Measurements from ENCODE around the gene CNTN4. TPM values are rescaled to one million over a fixed set of nuclear protein-coding genes. Genes with fewer than 3 reads are reported as not detected.

CNTN4 gene
- total RNA-seq, 1 donor: under 0.01 TPM

- H3K9me3 ChIP-seq (ENCODE audit: low read depth, low read length): peaks cover 2% of the 10 kb centered on the region
- no peak overlapping the region for H3K27ac ChIP-seq (ENCODE audit: low read depth, low read length)
- H3K4me2 ChIP-seq (ENCODE audit: insufficient read depth, low read length): no peak overlapping the region
- H3K36me3 ChIP-seq (ENCODE audit: insufficient read depth, low read length): no peaks in the 10 kb centered on the region
- no peak overlapping the region for H3K4me3 ChIP-seq (ENCODE audit: insufficient read depth, low read length)
- H3K4me1 ChIP-seq (ENCODE audit: insufficient read depth, low read length): no peaks in the 10 kb centered on the region
- no peak for TF ChIP-seq CTCF (IDR thresholded peaks at IDR 0.05; ENCODE audit: extremely low read depth, low read depth, low read length)
- no peaks in the 10 kb centered on the region for H3K27me3 ChIP-seq (ENCODE audit: insufficient read depth, low read length)
- H2AFZ ChIP-seq (ENCODE audit: low read length): no peak overlapping the region
- DNase-seq (ENCODE audit: insufficient read length, low spot score, missing footprints): no peak
- no peaks in the 10 kb centered on the region for H4K20me1 ChIP-seq (ENCODE audit: insufficient read depth, low read length)
- H3K79me2 ChIP-seq (ENCODE audit: insufficient read depth, low read length): no peaks in the 10 kb centered on the region
Observed at GRCh38 chr3:2944628-2945027, 846.0 kb downstream of the CNTN4 start.

- DNase-seq (ENCODE audit: insufficient read length, low spot score, missing footprints): no peak
- Histone ChIP-seq H2AFZ (ENCODE audit: low read length) (no peak overlapping the region), H3K79me2 (ENCODE audit: insufficient read depth, low read length) (no peaks in the 10 kb centered on the region), H3K27ac (ENCODE audit: low read depth, low read length) (no peak overlapping the region), H3K36me3 (ENCODE audit: insufficient read depth, low read length) (no peaks in the 10 kb centered on the region), H3K4me2 (ENCODE audit: insufficient read depth, low read length) (no peak overlapping the region), H3K4me3 (ENCODE audit: insufficient read depth, low read length) (no peak overlapping the region), H3K4me1 (ENCODE audit: insufficient read depth, low read length) (no peaks in the 10 kb centered on the region), H4K20me1 (ENCODE audit: insufficient read depth, low read length) (no peaks in the 10 kb centered on the region), H3K9me3 (ENCODE audit: low read depth, low read length) (peaks cover 2% of the 10 kb centered on the region), H3K27me3 (ENCODE audit: insufficient read depth, low read length) (no peaks in the 10 kb centered on the region)
- TF ChIP-seq CTCF (IDR thresholded peaks at IDR 0.05; ENCODE audit: extremely low read depth, low read depth, low read length): no peak
Observed at GRCh38 chr3:2945121-2945520, 846.5 kb downstream of the CNTN4 start.

- Histone ChIP-seq H3K9me3 (ENCODE audit: low read depth, low read length) (no peaks in the 10 kb centered on the region), H2AFZ (ENCODE audit: low read length) (no peak overlapping the region), H3K4me2 (ENCODE audit: insufficient read depth, low read length) (no peak overlapping the region), H3K79me2 (ENCODE audit: insufficient read depth, low read length) (no peaks in the 10 kb centered on the region), H3K27me3 (ENCODE audit: insufficient read depth, low read length) (no peaks in the 10 kb centered on the region), H4K20me1 (ENCODE audit: insufficient read depth, low read length) (no peaks in the 10 kb centered on the region), H3K4me3 (ENCODE audit: insufficient read depth, low read length) (no peak overlapping the region), H3K36me3 (ENCODE audit: insufficient read depth, low read length) (no peaks in the 10 kb centered on the region), H3K27ac (ENCODE audit: low read depth, low read length) (no peak overlapping the region), H3K4me1 (ENCODE audit: insufficient read depth, low read length) (no peaks in the 10 kb centered on the region)
- no peak for TF ChIP-seq CTCF (IDR thresholded peaks at IDR 0.05; ENCODE audit: extremely low read depth, low read depth, low read length)
- DNase-seq (ENCODE audit: insufficient read length, low spot score, missing footprints): no peak
Observed at GRCh38 chr3:2947536-2947935, 848.9 kb downstream of the CNTN4 start.

- no peak overlapping the region for H2AFZ ChIP-seq (ENCODE audit: low read length)
- H3K4me2 ChIP-seq (ENCODE audit: insufficient read depth, low read length): no peak overlapping the region
- H3K27ac ChIP-seq (ENCODE audit: low read depth, low read length): no peak overlapping the region
- H3K4me3 ChIP-seq (ENCODE audit: insufficient read depth, low read length): no peak overlapping the region
- H3K27me3 ChIP-seq (ENCODE audit: insufficient read depth, low read length): no peaks in the 10 kb centered on the region
- no peaks in the 10 kb centered on the region for H3K4me1 ChIP-seq (ENCODE audit: insufficient read depth, low read length)
- H3K79me2 ChIP-seq (ENCODE audit: insufficient read depth, low read length): no peaks in the 10 kb centered on the region
- TF ChIP-seq CTCF (IDR thresholded peaks at IDR 0.05; ENCODE audit: extremely low read depth, low read depth, low read length): no peak
- no peaks in the 10 kb centered on the region for H4K20me1 ChIP-seq (ENCODE audit: insufficient read depth, low read length)
- H3K9me3 ChIP-seq (ENCODE audit: low read depth, low read length): no peaks in the 10 kb centered on the region
- H3K36me3 ChIP-seq (ENCODE audit: insufficient read depth, low read length): no peaks in the 10 kb centered on the region
- DNase-seq (ENCODE audit: insufficient read length, low spot score, missing footprints): no peak
Observed at GRCh38 chr3:2948882-2949281, 850.2 kb downstream of the CNTN4 start.

Measured in osteoblast (primary cell).